ENCODE results near the gene INMT.

The INMT gene

DNA sequence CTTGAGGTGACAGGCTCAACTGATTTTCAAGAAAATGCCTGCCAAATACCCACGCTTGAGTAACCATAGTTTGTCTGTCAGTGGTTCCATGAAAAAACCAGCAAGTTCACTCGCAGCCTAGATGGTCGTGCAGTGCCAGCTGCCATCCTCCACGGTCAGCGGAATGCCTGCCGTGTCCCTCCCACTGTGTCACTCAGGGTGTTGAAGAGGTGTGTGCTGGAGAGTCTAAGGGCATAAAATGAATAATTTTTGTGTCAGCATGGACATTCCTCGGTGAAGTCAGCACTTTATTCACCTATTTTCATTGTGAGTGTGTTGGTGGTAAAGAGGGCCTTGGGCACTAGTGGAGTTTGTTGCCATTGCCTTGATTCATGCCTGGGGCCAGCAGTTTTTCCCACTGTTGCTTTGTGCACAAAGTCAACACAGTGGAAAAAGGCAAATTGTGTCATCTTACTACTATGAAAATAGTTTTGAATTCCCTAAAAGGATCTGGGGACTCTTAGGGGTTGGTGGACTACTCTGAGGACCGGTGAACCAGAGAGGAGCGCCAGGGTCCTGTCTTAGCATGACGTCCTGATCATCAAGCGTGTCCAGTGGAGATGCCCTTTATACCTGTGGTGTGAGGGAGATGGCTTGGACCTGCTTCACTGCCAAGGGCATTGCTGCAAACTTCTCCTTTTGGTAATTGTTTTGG is 36.9 kb downstream of the INMT start:
- no peak for DNase-seq (ENCODE audit: low spot score)

DNA sequence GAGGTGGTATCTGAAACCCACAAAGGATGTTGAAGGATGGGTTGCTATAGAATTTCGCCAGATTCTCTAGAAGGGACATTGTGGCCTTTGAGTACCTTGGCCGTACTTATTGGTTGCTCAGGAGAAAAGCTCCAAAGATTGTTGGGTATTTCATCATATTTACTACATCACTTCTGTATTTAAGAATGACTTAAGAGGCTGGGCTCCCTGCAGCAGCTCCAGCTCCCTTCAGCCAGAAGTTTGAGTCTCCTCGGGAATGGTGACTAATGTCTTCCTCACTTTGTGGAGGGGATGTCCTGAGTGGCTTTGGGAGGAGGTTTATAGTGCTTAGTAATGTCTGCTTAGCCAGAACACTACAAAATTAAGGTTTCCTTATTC is 37.4 kb downstream of the INMT start:
- DNase-seq (ENCODE audit: low spot score): no peak

DNA sequence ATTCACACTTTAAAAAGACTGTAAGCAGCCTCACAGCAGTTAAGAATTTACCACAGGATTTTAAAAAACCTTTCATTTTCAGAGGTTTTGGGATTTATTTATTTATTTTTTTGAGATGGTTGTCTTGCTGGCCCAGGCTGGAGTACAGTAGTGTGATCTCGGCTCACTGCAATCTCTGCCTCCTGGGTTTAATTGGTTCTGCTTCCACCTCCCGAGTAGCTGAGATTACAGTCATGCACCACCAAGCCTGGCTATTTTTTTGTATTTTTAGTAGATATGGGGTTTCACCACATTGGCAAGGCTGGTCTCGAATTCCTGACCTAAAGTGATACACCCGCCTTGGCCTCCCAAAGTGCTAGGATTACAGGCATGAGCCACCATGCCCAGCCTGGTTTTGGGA is 38.4 kb downstream of the INMT start:
- DNase-seq (ENCODE audit: low spot score): no peak

DNA sequence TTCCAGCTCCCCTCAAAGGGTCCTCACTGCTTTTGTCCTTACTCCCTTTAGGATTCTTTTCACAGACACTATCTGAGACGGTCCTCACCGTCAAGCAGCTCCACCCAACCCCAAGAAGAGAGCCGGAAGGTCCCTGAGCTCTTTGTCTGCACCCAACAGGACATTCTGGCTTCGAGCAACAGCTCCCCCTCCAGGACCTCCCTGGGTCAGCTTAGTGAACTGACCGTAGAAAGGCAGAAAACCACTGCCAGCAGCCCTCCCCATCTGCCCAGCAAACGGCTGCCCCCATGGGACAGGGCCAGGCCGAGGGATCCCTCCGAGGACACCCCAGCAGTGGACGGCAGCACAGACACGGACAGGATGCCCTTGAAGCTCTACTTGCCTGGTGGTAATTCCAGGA is 39.2 kb downstream of the INMT start:
- no peak for DNase-seq (ENCODE audit: low spot score)

DNA sequence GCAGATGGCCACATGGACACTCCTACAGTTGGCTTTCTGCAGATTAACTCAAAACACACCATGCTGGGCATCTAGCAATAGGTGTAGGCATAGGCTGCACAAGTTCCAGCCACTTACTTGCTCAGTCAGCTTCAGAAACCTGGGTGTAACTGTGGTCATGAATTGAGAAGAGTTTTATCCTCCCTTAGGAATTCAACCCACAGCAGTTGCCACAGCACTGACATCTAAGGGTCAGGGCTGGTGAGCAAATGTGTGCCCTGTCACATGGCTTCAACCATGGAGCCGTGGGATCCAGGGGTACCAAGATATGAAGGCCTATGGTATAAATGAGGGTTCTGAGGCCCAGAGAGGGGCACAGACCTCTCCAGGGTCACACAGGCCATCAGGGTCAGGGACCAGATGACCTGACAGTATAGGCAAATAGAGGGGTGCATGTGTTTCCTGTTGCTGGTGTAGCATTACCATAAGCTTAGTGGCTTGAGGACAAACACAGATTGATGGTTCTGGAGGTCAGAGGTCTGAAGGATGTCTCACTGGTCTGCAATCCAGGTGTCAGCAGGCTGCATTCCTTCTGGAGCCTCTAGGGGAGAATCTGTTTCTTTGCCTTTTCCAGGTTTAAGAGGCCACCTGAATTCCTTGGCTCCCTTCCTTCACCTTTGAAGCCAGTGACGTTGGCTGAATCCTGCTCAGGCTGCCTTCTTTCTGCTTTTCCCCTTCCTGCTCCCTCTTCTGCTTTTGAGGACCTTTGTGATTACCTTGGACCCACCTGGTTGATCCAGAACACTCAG is 43.4 kb downstream of the INMT start:
- no peak for DNase-seq (ENCODE audit: low spot score)

DNA sequence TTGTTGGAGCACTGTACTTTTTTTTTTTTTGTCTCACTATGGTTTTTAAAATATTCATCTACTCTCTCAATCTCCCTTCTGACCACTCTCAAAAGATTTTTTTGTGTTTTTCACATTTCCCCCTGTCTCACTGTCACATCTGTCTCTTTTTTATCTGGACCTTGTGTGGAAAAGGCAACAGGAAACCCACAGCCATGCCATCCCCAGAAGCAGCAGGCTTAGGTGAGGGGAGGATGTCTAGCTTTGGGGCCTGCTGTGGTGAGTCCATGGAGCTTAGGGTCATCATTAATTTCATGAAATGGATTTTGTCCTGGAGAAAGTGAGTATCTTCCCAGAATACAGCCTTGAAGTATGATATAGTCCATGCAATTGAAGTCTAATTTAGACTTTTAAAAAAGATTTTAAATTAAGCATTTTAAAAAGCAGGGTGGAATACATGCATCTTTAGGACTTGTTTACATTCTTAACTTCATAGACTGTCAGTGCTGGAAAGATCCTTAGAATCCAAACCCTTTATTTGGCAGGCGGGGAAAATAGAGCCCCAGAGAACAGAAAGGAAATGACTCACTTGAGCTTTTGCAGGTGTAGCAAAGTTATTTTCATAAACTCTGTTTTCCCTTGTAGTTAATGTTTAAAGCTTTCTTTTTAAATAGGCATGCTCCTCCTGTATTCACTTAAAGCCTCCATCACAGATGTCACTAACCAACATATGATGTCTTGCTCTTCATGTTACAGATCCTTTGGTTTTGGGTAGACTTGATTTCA is 44.4 kb downstream of the INMT start:
- DNase-seq (ENCODE audit: low spot score): no peak

DNA sequence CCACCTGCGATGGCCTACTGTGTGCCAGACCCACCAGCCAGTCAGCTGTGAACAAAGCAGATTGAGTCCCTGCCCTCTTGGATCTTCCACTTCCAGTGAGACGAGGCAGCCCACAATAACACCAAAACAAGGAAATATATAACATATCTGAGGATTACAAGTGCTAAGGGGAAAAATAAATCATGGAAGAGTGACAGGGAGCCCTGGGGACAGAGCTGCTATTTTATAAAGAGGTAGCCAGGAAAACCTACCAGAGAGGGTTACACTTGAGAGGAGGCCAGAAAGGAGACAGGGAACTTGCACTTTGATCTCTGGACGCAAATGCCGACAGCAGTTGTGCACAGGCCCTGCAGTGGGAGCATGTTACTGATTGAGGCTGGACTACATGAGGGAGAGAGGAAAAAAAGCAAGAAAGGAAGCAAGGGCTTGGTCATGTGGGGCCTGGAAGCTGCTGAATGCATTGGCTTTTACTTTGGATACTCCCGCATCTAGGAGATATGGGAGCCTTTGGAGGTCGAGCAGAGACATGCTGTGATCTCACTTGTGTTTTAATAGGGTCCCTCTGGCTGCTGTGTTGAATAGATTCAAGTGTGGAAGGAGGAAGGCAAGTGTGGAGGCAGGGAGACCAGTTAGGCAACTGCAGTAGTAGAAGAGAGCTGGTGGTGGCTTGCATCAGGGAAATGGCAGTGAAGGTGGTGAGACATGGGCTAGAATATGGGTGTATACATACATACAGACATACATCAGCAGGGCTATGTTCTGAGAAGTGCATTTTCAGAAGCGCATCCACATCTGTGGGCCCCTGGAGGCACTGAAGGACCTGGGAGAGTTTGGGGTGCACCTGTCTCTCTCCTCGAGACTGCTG is 45.5 kb downstream of the INMT start:
- peak; percentile 28 for DNase-seq (ENCODE audit: low spot score)

DNA sequence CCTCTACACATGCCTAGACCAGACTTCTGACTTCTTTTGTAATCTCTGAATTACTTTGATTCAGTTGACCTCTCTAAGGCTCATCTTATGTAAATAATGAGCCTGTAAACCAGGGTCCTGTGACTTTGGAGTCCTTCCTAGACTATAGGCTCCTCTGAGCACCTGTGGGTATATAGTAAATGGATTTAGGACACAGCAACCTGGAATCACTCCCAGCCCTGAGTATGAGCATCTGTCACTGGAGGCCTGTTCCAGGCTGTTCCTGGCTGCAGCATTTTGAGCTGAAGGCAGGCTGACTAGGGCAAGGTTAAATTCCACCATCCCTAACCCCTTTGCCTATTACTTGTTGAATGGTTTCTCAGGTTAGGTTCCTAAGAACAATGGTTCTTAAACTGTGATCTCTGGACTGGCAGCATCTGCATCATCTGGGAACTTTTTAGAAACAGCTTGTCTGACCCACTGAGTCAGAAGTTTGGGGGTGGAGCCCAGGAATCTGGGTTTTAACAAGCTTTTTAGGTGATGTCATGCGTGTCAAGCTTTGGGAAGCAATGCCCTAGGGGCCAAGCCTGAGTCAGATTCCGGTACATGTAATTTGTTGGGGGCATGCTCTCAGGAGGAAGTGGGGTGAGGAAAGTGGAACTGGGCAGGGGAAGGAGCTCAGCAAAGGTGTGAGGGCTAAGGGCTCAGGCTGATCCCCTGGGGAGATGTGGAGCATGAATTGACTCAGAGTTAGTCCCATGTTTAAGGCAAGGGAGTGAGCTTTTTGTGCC is 47.5 kb downstream of the INMT start:
- DNase-seq (ENCODE audit: low spot score): no peak

DNA sequence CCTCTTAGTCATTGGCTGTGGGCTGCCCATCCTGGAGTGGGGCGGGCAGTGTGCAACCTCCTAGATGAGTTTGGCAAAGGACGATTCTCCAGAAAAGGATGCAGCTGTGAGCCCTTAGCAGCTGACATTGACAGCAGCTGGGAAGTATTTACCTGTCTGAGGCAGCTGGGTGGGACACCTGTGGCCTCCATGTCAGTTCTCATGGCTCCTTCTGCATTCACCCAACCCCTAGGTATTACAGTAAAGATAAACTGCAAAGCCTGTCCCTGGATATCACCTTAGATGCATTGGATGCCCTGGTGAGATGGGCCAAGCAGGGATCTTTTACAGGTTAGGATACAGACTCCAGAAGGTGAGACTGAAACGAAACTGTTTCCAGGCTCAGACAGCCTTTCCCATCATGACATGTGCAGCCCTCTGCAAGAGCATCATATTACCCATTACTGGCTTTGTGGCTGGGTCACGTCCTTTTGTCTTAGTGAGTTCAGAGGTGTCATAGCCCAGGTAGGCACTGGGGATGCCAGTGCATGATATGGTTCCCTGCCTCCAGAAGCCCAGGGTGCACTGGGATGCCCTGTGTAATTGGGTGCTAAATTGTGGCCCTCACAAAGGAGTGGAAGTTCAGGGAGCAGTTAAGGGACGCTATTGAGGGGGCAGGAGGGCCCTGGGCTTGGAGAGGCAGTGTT is 48.2 kb downstream of the INMT start:
- DNase-seq (ENCODE audit: low spot score): no peak

DNA sequence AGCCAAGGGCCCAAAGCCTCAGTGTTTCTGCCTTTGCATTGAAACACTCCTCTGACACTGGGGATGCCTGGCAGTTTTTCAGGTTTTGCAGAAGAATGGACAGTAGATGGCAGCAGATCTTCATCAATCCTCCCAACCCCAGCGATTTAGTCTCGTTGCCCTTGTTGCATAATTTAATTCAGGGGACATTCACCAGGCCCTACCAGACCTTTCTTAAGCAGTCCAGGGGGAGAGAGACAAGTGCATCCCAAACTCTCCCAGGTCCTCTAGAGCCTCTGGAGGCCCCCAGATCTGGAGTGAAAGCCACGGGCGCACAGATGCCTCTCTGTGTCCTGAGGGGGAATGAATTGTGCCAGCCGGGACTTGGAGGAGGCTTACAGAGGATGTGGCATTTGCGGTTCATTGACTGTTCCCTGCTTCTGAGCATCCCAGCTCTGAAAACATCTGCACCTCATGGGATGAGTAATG is 48.9 kb downstream of the INMT start:
- DNase-seq (ENCODE audit: low spot score): peak; percentile 78

DNA sequence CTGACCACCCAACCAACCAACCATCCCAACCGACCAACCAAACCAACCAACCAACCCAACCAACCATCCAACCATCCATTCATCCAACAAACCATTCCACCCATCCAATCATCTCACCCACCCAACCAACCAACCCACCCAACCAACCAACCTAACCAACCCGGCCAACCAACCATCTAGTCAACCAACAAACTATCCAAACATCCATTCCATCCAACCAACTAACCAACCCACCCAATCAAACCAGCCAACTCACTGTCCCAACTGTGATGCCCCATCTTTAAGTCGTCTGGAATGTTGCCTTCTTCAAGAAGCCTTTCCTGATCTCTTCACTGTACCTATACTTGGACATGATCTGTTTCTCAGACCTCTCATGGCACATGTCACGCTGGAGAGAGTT is 50.9 kb downstream of the INMT start:
- DNase-seq (ENCODE audit: low spot score): no peak

DNA sequence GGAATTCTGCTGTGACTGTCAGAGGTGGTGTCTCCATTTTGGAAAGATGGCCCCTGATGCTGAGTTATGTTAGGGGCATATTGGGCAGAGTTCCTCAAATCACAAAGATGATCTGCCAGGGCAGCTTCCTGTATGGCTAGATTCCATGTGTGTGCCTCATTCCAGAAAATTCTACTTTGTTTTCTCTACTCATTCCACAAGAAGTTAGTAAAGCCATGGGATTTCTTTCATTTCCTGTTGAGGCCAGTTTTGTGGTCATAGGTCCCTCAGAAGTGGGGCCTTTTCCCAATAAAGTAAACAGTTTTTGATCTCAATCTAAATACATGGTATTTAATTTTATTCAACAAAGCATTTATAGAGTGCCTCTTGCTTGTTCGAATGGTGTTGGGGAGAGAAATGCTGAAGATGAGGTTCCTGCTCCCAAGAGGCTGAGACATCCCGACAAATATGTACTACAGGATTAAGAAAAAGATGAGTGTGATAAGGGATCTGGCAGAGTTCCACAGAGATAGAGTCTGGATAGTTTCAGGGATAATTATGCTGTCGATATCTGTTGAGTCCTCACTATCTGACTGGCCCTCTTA is 52.2 kb downstream of the INMT start:
- no peak for DNase-seq (ENCODE audit: low spot score)

DNA sequence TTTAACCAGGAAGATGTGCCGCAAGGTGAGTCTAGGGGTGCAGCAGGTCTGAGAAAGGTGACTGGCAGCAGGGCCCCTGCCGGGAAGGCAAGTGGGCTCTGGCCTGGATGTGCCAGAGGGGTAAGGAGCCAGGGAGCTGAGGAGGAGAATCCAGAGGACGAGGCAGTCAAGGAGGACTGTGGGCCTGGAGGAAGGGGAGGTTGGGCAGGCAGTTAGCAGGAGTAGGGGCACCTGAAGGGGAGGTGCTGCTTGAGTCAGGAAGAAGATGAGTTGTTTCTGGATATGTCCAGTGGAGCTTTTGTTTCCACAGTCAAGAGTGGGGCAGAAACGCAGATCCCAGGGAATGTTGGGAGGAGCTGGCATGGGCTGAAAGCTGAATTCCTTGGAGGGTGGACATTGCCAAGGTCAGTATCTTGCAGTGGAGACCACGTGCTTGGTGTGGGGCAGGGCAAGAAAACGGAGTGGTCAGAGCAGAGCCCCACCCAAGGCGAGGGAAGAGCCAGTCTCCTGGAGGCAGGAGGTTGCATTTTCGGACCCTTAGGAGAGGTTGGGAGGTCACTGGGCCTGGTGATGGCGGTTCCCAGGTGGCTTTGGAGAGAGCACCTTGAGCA is 53.3 kb downstream of the INMT start:
- DNase-seq (ENCODE audit: low spot score): no peak

DNA sequence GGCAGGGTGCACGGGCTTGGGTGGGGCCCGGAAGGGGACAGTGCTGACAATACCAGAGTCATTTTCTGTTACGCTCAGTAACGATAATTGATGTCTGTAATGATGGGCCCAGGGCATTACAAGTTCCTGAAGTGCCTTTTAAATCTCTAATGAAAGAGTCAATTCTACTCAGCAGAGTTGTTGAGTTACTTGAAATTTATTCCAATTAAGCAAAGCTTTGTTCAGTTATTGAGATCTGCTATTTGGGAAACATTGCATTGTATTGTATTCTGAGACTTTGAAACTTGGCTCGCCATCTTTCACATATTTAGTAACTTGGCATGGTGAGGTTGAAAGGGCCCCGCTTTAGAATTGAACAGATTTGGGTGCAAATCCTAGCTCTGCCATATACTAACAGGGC is 54.0 kb downstream of the INMT start:
- no peak for DNase-seq (ENCODE audit: low spot score)
